ENCODE data around the gene OLR1.
"Not testable (repeated sequence)": the region's sequence is repeated elsewhere in the genome, so short reads cannot be mapped to it uniquely, and the experiment has no call there.

Gene OLR1

DNA sequence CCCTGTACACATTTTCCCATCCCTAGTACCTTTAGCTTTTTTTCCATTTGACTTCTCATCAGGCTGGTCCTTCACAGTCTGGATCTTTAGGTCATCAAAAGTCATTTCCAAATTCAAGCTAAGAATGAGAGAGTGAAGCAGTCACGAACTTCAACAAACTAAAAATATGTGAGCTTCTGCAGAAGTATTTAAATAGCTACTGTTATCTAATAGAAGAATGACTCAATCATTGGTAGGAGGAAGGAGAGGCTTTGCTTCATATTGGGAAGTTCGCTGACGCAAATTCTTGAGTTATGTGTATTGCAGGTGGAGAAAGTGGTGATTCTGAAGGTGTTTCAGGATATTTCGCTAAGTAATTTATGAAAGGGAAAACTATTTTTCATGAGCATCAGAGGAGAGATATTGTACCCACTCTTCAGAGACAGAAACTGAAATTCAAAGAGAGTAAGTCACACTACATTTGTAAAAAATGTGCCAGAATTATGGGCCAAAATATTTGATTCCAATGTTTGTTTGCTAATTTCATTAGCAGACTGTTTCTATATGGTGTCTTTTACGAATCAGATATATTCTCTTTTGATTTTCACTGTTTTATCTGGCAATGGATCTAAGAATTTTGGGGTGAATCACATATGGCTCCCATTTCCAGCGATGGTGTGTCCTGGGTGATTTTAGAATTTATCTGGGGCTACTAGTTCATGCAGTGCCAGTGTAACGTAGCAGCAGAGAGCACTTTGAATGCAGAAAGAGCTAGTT is at the start of gene OLR1:
Gene OLR1, minus strand, starts transcription at position 160 of the 756 bp plus-strand sequence. Its CDS starts 55 bp downstream, at position 105.
- no peak for DNase-seq (ENCODE audit: low spot score)

DNA sequence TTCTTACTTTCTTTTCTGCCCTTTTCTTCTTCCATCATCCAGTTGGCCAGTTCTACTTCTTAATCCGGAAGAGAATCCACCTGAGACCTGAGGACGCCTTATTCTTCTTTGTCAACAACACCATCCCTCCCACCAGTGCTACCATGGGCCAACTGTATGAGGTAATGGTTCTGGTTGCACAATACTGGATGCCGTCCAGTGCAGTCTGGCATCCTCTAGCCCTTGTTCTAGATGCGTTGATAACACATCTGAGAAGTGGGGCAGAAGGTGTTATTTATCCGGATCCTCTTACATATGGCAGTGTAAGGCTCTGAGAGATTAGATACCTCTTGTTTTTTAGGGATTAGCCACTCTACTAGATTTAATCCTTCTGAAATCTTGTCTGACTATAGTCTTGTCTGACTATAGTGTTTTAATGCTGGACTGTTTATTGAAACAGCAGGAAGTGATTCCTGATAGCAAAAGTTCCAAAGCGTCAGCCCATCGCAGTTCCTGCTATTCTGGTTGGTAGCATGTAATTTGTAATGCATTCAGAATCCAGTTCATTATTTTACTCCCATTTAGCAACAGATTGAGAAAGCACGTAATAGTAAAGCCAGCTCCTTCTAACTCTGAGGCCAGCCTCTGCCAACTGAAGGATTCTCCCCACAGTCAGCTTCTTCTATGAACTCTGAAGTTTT is 48.6 kb upstream of the OLR1 start:
- no peak for DNase-seq (ENCODE audit: low spot score)

DNA sequence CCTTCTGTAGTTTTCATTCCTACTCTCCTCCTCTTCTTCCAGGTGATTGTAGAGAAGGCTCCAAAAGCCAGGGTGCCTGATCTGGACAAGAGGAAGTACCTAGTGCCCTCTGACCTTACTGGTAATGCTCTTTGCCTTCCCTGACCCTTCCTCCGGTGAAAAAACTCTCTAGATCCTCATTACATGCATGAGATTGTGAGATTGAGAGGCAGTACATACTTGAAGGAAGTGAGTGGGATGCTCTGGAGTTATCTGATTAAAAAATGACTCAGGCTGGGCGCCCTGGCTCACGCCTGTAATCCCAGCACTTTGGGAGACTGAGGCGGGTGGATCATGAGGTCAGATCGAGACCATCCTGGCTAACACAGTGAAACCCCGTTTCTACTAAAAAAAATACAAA is 46.1 kb upstream of the OLR1 start:
- no peak for DNase-seq (ENCODE audit: low spot score)

DNA sequence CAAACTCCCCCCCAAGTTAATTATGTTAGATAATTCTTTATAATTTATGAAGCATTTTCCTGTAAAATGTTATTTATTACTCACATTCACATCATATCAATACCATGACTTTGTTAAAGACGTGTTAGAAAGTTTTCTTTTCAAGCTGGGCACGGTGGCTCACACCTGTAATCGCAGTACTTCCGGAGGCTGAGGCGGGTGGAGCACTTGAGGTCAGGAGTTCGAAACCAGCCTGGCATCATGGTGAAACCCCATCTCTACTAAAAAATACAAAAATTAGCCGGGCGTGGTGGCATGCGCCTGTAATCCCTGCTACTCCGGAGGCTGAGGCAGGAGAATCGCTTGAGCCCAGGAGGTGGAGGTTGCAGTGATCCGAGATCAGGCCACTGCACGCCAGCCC is 44.0 kb upstream of the OLR1 start:
- DNase-seq (ENCODE audit: low spot score), result not testable (repeated sequence)

DNA sequence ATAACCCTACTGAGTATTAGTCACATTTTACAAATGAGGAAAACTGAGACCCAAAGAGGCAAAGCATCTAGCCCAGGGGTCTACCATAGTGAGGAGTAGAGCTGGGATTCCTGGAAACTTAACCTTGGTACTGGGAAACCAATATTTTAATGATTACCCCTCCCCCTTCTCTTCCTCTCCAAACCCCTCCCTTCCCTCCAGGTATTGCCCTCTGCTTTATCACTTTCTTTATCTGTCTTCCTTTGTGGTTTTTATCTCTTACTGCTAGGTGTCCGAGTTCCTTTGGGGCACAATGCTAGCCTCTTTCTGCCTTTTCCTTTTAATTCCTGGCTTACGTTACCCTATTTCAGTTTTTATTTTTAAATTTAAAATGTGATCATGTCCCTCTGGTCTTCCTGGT is 43.5 kb upstream of the OLR1 start:
- DNase-seq (ENCODE audit: low spot score), result no peak

DNA sequence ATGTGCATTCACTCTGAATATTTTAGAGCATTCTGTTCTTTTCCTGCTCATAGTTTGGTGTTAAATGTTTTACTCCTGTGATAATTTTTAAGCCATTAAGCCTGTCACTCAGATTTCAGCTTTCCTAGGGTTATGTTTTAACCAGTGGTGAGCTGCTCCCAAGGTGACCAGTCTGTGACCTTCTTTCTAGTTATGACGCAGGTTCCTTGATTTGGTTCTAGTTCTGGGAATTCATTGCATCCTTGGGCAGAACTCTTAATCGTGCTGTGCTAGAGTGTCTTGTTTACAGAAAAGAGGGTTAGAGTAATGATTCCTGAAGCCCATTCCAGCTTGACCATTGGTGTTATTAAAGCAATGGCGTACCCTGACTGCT is 42.9 kb upstream of the OLR1 start:
- DNase-seq (ENCODE audit: low spot score), result no peak

DNA sequence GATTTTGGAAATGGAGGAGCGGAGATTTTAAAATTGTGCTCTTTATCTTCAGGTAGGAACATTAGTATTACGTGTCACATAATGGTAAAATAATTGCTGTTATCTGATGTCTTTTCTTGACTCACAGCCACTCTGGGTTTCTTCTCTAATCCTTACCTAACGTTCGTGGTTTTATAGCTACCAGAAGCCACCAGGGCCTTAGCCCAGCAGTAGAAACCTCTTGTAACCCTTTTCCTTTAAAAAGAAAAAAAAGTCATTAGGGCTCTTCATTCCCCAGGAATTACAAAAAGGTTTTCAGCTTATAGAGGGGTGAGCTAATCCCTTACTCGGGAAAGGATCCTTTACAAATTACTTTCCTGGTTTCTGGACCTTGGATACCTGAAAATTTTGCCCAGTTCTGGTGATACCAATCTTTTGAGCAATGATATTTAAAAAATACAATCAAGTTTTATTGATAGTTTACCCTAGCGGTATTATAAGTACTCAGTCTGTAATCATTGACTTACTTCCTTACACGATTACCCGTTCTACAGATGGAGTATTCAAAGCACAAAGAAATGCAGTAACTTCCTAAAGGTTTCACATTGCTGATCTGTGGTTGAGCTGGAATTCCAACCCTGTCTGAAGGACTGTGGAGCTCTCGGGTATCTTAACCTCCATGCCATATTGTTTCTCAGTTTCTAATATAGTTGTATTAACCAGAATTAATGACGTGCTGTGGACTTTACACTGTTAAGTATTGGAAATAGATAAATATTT is 42.4 kb upstream of the OLR1 start:
- DNase-seq (ENCODE audit: low spot score), result no peak

DNA sequence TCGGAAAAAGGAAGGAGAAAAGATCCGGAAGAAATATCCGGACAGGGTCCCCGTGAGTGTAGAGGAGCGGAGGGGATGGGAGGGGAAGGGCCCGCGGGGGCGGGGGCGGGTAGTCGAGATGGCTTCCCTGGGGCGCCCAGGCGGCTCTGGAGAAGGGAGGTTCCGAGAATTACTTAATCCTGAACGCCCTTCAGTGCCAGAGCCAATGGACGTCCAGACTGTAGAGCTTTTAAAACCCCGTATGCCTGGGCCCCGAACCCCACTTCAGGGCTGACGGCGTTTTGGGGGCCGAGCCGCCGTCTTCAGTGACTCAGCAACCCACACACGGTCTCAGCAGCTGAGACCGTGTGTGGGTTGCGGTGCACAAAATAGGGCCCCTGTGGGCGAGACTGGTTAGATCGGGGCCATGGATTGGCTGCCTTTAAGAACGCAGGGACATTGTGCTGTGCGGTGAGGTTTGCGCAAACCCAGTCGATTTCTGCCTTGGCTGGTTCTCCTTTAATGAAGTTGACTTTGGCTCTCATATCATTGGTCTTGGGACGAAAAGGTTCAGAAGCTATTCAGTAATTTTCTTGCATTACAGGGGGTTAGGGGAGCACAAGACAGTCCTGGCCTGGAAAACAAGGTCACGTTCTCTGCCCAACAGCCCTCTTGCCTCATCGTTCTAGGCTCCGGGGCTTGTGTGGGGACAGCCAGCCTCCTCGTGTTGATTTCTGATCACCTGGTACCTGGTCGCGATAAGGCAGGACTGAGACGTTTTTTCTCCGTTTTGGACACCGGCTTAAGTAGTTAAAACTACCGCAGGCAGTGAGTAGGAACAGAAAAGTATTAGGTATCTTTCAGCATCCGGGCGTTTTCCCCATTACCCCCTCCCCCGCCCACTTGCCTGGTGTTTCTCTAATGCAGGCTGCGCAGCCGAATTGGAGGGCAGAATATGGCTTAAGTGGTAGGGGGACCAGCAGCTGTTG is 41.5 kb upstream of the OLR1 start:
- peak; percentile 58 for DNase-seq (ENCODE audit: low spot score)

DNA sequence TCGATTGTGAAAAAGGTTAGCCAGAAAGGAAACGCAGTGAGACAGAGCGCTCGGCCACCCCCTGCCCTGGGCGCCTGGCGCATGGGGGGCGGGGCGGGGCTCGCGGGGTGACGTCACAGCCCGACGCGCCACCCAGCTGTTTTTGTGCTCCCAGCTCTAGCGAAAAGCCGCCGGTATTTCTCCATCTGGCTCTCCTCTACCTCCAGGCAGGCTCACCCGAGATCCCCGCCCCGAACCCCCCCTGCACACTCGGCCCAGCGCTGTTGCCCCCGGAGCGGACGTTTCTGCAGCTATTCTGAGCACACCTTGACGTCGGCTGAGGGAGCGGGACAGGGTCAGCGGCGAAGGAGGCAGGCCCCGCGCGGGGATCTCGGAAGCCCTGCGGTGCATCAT is 40.8 kb upstream of the OLR1 start, which contains the start of gene GABARAPL1:
Gene GABARAPL1, plus strand, starts transcription at position 139 of the 393 bp plus-strand sequence. Its CDS starts 253 bp downstream, at position 392.
- DNase-seq (ENCODE audit: low spot score), result peak; percentile 71

DNA sequence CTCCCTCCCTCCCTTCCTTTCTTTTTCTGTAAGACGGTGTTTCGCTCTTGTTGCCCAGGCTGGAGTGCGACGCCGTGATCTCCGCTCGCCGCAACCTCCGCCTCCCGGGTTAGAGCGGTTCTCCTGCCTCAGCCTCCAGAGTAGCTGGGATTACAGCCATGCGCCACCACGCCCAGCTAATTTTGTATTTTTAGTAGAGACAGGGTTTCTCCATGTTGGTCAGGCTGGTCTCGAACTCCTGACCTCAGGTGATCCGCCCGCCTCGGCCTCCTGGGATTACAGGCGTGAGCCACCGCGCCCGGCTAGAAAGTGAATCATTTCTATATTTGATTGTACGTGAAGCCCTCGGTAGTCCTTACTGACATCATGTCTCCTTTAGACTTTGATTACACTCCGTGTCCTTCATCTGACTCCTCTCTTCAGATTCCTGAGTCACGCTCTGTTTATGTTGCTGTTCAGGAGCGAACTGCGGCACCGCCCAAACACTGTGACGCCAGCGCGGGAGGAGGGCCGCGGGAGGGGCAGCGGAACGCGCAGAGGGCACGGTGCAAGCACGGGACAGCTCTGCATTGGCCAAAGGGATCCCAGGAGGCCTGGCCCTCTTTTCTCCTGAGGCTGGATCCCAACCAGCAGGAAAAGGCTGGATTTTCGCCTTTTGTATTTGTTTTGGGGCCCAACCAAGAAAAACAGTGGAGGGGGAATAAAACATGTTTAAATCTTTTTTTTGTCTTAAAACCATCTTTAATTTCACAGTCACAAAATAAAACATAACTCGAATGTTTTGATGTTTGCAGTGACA is 40.2 kb upstream of the OLR1 start:
- DNase-seq (ENCODE audit: low spot score), result peak; percentile 79

DNA sequence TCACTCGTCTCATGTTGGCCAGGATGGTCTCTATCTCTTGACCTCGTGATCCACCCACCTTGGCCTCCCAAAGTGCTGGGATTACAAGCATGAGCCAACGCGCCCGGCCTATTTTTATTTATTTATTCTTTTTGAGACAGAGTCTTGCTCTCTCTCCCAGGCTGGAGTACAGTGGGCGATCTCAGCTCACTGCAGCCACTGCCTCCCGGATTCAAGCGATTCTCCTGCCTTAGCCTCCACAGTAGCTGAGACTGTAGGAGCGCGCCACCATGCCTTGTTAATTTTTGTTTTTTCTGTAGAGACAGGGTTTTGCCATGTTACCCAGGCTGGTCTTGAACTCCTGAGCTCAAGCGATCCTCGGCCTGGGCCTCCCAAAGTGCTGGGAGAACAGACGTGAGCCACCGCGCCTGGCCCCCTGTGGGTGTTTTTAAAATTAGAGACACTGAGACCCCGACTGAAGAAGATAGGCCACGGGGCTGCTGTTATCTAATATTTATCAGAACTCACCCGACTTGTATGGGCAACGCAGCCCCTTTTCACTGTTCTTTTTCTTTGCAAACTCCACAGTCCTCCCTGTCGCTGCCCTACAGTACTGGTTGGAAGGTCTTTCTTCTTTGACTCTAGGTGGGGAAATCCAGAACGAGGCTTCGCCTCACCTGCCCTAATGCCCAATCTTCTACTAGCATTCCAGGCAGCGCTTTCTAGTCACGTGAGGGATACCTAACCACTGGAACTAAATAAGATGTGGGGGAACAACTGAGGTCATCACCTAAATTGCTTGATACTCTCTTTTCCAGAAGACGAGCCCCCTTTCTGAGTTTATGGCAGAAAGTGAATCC is 39.4 kb upstream of the OLR1 start:
- DNase-seq (ENCODE audit: low spot score), result no peak

DNA sequence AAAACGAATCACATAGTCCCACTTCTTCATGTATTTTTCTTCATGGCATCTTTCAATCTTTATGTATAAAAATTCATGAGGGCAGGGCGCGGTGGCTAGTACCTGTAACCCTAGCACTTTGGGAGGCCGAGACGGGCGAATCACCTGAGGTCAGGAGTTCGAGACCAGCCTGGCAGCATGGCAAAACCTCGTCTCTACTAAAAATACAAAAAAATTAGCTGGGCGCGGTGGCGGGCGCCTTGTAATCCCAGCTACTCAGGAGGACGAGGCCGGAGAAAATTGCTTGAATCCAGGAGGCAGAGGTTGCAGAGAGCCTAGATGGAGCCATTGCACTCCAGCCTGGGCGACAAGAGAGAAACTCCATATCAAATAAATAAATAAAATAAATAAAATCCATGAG is 38.3 kb upstream of the OLR1 start:
- no peak for DNase-seq (ENCODE audit: low spot score)

DNA sequence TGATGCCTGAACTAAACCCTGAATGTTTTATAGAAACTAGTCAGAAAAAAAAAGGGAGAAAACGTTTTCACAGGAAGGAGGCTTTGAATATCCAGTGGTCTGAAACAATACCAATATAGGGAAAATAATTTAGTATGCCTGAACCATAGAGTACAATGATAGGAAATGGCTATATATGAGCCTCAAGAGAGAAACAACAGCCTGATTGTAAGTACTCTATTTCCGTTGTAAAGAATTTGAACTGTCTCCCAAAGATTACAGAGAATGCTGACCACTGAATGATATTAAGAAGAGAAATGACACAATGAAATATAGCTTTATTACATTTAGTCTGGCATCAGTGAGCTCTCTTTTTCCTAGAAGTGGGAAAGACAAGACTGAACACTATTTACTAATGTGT is 35.2 kb upstream of the OLR1 start:
- DNase-seq (ENCODE audit: low spot score), result no peak

DNA sequence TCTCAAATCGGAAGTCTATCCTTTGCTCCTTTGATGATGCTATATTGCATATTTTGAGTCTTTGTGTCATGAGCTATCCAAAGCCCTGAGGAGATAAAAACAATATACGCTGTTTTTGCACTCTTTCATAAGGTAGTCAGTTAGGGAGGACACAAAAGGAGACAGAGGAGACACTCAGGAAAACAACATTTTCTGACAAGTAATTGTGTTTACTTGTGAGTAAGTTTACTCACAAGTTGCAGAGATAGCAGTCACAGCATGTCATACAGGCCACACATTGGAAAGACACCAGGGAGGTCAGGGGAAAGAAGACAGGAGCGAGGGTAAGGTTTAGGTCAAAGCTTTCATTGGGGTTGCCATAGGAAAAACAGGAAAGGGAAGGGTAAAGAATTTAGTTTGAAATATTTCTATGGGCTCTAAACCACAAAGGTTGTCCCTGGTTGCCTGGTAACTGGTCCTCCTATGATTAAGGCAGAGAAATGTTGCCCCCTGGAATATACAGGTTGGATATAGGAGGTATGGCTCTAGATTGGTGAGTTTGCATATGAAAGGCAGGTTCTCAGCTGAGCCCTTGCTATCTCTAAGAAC is 33.4 kb upstream of the OLR1 start:
- no peak for DNase-seq (ENCODE audit: low spot score)

DNA sequence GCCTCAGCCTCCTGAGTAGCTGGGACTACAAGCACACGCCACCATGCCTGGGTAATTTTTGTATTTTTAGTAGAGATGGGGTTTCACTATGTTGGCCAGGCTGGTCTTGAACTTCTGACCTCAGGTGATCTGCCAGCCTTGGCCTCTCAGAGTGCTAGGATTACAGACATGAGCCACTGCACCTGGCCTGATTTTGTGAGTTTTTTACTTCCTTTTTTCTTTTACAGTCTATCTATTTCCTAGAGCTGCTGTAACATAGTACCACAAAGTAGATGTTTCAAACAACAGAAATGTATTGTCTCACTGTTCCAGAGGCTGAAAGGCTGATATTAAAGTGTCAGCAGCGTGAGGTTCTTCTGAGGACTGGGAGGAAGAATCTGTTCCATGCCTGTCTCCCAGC is 32.6 kb upstream of the OLR1 start:
- not testable (repeated sequence) for DNase-seq (ENCODE audit: low spot score)

DNA sequence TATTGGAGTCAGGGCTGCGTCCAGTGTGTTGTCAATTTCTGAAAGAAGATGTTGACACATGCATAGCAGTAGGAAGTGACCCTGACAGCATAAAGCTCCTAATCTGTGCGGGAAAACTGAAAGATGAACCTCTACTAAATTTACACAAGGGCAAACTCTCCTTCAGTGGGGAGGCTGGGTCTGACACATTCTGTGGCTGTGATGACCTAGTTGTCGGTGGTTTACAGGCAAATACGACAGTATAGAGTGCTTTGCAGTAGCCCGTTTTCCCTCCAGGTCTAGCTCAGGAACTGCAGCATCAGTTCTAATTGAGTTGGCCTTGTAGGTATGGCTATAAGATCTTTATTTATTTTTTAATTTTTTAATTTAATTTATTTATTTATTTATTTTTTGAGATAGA is 25.9 kb upstream of the OLR1 start:
- no peak for DNase-seq (ENCODE audit: low spot score)

DNA sequence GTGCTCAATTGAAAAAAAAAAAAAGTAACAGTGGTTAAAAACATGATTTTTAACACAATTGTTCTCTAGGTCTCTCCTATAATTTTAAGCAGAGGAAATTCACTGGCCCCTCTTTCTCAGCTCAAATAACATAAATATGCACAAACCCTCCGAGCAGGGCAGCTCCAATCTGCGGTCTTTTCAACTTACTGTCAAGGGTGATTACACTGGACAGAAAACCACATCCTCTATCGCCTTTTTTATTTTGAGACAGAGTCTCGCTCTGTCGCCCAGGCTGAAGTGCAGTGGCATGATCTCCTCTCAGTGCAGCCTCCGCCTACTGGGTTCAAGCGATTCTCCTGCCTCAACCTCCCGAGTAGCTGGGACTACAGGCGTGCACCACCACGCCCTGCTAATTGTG is 24.3 kb upstream of the OLR1 start:
- no peak for DNase-seq (ENCODE audit: low spot score)

DNA sequence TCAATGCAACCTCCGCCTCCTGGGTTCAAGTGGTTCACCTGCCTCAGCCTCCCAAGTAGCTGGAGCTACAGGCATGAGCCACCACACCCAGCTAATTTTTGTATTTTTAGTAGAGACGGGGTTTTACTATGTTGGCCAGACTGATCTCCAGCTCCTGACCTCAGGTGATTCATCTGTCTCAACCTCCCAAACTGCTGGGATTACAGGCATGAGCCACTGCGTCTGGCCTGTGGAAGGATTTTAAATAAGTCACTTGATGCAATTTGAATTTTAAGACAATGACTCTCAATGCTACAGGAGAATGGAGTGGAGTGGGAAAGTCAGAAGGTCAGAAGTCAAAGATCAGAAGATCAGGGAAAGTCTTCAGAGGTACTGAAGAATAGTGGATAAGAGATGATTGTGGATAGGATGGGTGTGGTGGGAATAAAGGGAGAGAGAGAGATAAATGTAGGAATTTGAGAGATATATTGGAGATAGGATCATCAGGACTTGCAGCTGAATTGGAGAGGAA is 22.3 kb upstream of the OLR1 start:
- DNase-seq (ENCODE audit: low spot score), result no peak

DNA sequence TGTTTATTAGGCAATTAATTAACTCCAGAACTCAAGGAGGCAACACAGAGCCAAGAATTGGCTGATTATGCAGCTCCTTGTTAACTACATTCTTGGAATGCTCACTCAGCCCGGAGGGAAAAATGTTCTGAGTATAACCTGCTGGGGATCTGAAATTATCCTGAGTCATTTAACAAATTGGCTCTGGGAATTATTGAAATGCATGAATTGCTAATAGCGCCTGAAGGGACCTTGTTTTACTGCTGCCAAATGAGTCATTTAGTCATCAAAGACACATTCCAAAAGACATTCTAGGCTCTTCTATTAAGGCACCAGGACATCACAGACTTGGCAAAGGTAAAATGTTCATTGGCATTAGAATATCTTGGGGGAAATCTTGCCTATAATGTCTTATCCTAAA is 19.9 kb upstream of the OLR1 start:
- no peak for DNase-seq (ENCODE audit: low spot score)
